Activated CD4-positive, CD25-positive, alpha-beta regulatory T cell treated with anti-CD3 and anti-CD28 coated beads, Interleukin-2, amount 50 U/mL, for 24 hours (primary cell): ENCODE data around the gene TLNRD1.

Experiments used
- ATAC-seq, 2 donors: fragments of 150-1000 bp; cut with Tn5 transposase; one replicate each; pipeline ENCODE4 v1.10.0; 2021; ENCODE audit warnings: mild to moderate bottlenecking in 1 of 2, moderate library complexity in 1 of 2

TLNRD1 gene

GRCh38 chr15:81002331-81003096, 1.8 kb downstream of the TLNRD1 start:
- no peak for ATAC-seq

GRCh38 chr15:81003097-81003350, 2.3 kb downstream of the TLNRD1 start:
- no peak for ATAC-seq

GRCh38 chr15:81006124-81006523, 5.4 kb downstream of the TLNRD1 start:
- no peak for ATAC-seq

- no peak for ATAC-seq
Measured at GRCh38 chr15:81007428-81008064, 6.8 kb downstream of the TLNRD1 start.

- no peak for ATAC-seq
Measured at GRCh38 chr15:81008312-81008711, 7.6 kb downstream of the TLNRD1 start.

- ATAC-seq, result no peak
Measured at GRCh38 chr15:81010086-81010485, 9.4 kb downstream of the TLNRD1 start.

GRCh38 chr15:81011593-81011992, 10.9 kb downstream of the TLNRD1 start:
- no peak for ATAC-seq

- no peak for ATAC-seq
Measured at GRCh38 chr15:81012588-81012987, 11.9 kb downstream of the TLNRD1 start.

- ATAC-seq, result no peak
Measured at GRCh38 chr15:81013396-81013929, 12.7 kb downstream of the TLNRD1 start.

GRCh38 chr15:81014446-81015093, 13.8 kb downstream of the TLNRD1 start:
- no peak for ATAC-seq

- ATAC-seq, result no peak
Measured at GRCh38 chr15:81015621-81016488, 15.1 kb downstream of the TLNRD1 start.

GRCh38 chr15:81016489-81017068, 15.9 kb downstream of the TLNRD1 start:
- ATAC-seq, result peak in 1 of 2 donors; percentile 13

- no peak for ATAC-seq
Measured at GRCh38 chr15:81018197-81018596, 17.5 kb downstream of the TLNRD1 start.

GRCh38 chr15:81021321-81021720, 20.6 kb downstream of the TLNRD1 start:
- no peak for ATAC-seq

- peak; percentile 92 to 96 for ATAC-seq
Measured at GRCh38 chr15:81023483-81024264, 23.0 kb downstream of the TLNRD1 start.

GRCh38 chr15:81024265-81024872, 23.6 kb downstream of the TLNRD1 start:
- ATAC-seq, result no peak

GRCh38 chr15:81024936-81025335, 24.2 kb downstream of the TLNRD1 start:
- no peak for ATAC-seq

GRCh38 chr15:81025721-81026370, 25.1 kb downstream of the TLNRD1 start:
- ATAC-seq, result no peak

GRCh38 chr15:81026836-81027599, 26.3 kb downstream of the TLNRD1 start:
- no peak for ATAC-seq
